ENCODE results near the gene PSMA8. TPM values are rescaled to one million over a fixed set of nuclear protein-coding genes. Genes with fewer than 3 reads are reported as not detected.

Gene PSMA8
- total RNA-seq, 2 experiments from 2014 or later, result 0.19 TPM; not detected in 1

DNA sequence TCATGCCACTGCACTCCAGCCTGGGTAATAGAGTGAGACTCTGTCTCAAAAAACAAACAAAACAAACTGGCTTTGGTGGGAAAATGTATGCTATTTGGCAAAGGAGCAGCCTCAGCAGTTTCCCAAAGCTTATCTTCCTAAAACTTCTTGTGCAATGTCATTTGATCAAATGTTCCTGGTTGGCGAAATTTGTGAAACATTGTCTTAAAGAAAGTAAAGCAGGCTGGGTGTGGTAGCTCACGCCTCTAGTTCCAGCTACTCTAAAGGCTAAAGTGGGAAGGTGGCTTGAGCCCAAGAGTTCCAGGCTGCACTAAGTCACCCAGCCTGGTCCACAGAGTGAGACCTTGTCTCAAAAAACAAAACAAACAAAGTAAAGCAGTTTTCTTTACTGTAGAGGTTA, 75.3 kb downstream of the PSMA8 start:
- Histone ChIP-seq H3K4me2 (ENCODE audit: low read length) (no peak overlapping the region), H3K27ac (ENCODE audit: low read depth, low read length, poor library complexity, severe bottlenecking) (no peak overlapping the region)

DNA sequence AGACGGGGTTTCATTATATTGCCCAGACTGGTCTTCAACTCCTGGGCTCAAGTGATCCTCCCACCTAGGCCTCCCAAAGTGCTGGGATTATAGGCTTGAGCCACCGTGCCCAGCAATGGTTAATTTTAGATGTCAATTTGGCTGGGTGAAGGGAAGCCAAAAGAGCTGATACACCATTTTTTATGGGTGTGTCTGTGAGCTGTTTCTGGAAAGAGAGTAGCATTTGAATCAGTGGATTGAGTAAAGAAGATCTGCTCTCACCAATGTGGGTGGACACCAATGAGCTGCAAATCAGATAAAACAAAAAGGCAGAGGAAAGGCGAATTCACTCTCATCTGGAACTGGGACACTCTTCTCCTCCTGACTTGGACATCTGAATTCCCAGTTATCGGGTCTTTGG, 76.5 kb downstream of the PSMA8 start:
- peaks cover 21% of the 10 kb centered on the region for H3K4me1 ChIP-seq (ENCODE audit: insufficient read depth, low read length, poor library complexity, severe bottlenecking)

More for the DNA sequence above, 75.3 kb downstream of the PSMA8 start:
- Histone ChIP-seq H3K4me1 (ENCODE audit: insufficient read depth, low read length, poor library complexity, severe bottlenecking) (peaks cover 18% of the 10 kb centered on the region), H3K4me3 (ENCODE audit: low read depth, low read length, poor library complexity, severe bottlenecking) (no peak overlapping the region), H3K9me3 (ENCODE audit: low read length) (peaks cover 6% of the 10 kb centered on the region; the same call in 1 of the 2 replicates), H3K9me2 (ENCODE audit: insufficient read depth, low read length) (no peaks in the 10 kb centered on the region), H2AFZ (ENCODE audit: low read length) (no peak overlapping the region), H3K79me2 (ENCODE audit: insufficient read depth, low read depth, low read length) (no peaks in the 10 kb centered on the region), H3K36me3 (ENCODE audit: insufficient read depth, low read length) (no peaks in the 10 kb centered on the region), H4K20me1 (ENCODE audit: insufficient read depth, low read length) (no peaks in the 10 kb centered on the region)
- CTCF ChIA-PET (ENCODE audit: unreplicated experiment), result no interaction called here
- intact Hi-C loops (cut with micrococcal nuclease; ENCODE audit: unreplicated experiment), result no loop called here
- BruUV-seq (replicated peaks), result no TSS peak
- TF ChIP-seq, protein P1, sequence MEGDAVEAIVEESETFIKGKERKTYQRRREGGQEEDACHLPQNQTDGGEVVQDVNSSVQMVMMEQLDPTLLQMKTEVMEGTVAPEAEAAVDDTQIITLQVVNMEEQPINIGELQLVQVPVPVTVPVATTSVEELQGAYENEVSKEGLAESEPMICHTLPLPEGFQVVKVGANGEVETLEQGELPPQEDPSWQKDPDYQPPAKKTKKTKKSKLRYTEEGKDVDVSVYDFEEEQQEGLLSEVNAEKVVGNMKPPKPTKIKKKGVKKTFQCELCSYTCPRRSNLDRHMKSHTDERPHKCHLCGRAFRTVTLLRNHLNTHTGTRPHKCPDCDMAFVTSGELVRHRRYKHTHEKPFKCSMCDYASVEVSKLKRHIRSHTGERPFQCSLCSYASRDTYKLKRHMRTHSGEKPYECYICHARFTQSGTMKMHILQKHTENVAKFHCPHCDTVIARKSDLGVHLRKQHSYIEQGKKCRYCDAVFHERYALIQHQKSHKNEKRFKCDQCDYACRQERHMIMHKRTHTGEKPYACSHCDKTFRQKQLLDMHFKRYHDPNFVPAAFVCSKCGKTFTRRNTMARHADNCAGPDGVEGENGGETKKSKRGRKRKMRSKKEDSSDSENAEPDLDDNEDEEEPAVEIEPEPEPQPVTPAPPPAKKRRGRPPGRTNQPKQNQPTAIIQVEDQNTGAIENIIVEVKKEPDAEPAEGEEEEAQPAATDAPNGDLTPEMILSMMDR (conservative IDR thresholded peaks at IDR 0.05; ENCODE audit: low read length), result no peak
- no peak for TF ChIP-seq EZH2phosphoT487 (IDR thresholded peaks at IDR 0.05; ENCODE audit: borderline replicate concordance, low read depth, low read length)
- POLR2A ChIA-PET, result interaction anchor here (1.2 to 2.1 kb wide), 4 partner anchors 9 to 12 kb away, joined by 3 to 6 read pairs (median 4); no protein-coding TSS in a partner anchor
- DNase-seq (ENCODE audit: low spot score), result no peak

More for the DNA sequence above, 76.5 kb downstream of the PSMA8 start:
- Histone ChIP-seq H3K4me2 (ENCODE audit: low read length) (no peak overlapping the region), H3K79me2 (ENCODE audit: insufficient read depth, low read depth, low read length) (no peaks in the 10 kb centered on the region), H3K9me3 (ENCODE audit: low read length) (peaks cover 6% of the 10 kb centered on the region; the same call in 1 of the 2 replicates), H3K4me3 (ENCODE audit: low read depth, low read length, poor library complexity, severe bottlenecking) (no peak overlapping the region), H2AFZ (ENCODE audit: low read length) (no peak overlapping the region), H3K9me2 (ENCODE audit: insufficient read depth, low read length) (no peaks in the 10 kb centered on the region), H3K27ac (ENCODE audit: low read depth, low read length, poor library complexity, severe bottlenecking) (no peak overlapping the region), H4K20me1 (ENCODE audit: insufficient read depth, low read length) (no peaks in the 10 kb centered on the region), H3K36me3 (ENCODE audit: insufficient read depth, low read length) (no peaks in the 10 kb centered on the region)
- TF ChIP-seq, protein P1 (conservative IDR thresholded peaks at IDR 0.05; ENCODE audit: low read length), result no peak
- TF ChIP-seq EZH2phosphoT487 (IDR thresholded peaks at IDR 0.05; ENCODE audit: borderline replicate concordance, low read depth, low read length), result no peak
- ChIA-PET CTCF (ENCODE audit: unreplicated experiment) (interaction anchor here (1.0 kb wide), 1 partner anchor 14 kb away, joined by 3 read pairs; no protein-coding TSS in a partner anchor), POLR2A (interaction anchor here (0.6 to 2.1 kb wide), 2 partner anchors 7 to 83 kb away, joined by 3 to 6 read pairs; no protein-coding TSS in a partner anchor)
- no TSS peak for BruUV-seq (replicated peaks)
- no peak for DNase-seq (ENCODE audit: low spot score)
- intact Hi-C loops (cut with micrococcal nuclease; ENCODE audit: unreplicated experiment), result no loop called here

Measured in OCI-LY7 (cell line).